ENCODE measurements around the gene LAPTM5.

LAPTM5 gene

DNA sequence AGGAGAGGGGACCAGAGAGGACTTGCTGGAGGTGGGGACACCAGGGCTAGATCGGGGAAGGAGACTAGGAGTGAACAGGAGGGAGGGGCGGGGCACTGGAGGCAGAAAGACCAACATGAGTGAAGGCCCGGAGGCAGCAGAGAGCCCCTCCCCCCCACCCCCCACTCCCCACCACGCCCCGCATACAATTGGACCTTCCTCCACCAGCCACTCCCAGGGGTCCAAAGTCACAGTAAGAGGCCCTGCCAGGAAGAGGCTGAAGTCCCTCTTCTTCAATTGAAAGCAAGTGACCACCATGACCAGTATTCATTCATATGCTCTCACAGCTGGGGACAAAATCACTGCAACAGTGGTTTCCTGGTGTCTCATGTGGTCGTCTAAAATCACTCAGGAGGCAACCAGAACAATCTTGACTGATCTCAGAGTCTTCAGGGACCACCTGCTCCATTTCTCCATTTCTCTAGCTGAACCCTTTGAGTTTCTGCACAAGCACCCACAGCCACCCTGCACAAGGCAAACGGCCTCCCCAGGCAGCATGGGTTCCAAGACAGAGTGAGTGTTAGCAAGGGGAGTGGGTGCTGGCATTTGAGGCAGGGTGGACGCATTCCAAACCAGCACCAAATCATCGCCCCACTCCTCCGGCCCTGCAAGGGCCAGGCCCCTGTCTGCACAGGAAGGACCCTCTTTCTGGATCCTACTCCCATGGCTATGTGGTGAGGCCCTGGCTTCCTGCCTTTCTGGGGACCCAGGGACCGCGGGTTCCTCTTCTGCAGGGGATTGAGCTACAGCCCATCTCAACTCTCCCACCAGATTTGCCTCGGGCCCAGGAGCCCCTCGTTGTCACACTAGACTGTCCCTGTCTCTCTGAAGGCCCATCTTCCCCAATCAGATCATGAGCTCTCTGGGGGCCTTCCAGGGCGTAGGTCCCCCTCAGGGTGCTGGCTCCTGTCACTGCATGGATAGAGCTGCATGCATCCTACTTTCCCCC, 17.0 kb downstream of the LAPTM5 start:
- DNase-seq = no peak

DNA sequence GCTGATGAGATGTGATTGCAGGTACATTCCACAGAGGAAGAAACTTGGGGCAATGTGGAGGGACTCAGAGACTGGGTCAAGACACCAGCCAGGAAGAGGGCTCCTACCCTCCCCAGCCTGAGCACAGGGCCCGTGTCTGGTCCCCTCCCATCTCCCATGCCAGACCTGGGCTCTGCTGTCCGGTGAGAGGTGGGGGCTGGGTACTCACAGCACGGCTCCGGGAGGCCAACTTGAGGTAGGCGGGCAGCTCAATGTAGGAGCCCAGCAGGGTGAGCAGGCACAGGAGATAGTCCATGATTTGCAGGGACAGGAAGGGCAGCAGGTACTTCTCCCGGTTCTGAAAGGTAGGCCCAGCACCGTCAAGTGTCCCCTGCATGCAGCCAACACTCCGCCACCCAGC, 18.0 kb downstream of the LAPTM5 start:
- no peak for DNase-seq

DNA sequence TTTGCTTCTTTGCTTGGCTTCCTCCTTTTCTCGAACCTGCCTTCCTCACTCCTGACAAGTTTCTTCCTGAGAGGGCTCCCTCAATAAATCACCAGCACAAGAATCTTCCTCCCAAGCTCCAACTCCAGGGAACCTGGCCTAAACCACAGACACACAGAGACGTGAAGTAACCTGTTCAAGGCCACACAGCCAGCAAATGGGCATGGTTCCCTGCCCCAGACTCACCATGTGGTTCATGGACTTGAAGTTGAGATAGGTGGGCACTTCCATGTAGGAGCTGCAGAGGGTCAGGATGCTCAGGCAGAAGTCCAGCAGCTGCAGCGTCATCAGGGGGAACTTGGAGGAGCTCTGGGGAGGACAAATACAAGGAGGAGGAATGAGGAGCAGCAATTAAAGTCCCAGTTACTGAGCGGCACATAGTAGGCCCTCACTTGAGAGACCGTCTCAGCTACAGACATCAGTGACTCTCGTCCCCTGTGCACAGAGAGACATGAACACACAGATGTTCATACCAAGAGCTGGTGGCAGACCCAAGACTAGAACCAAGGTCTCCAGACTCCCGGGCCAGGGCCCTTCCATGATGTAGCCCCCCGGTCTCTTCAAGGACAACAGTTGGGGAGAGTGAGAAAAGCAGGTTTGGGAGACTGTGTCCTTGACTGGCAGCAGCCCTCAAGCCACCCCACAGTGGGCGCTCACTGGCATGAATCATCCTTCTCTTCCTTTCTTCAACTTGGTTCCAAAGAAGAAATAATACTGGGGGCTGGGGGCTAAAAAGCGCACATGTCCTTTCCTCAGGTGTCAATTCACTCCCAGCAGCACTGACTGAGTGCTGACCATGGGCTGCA, 18.6 kb downstream of the LAPTM5 start:
- no peak for DNase-seq

DNA sequence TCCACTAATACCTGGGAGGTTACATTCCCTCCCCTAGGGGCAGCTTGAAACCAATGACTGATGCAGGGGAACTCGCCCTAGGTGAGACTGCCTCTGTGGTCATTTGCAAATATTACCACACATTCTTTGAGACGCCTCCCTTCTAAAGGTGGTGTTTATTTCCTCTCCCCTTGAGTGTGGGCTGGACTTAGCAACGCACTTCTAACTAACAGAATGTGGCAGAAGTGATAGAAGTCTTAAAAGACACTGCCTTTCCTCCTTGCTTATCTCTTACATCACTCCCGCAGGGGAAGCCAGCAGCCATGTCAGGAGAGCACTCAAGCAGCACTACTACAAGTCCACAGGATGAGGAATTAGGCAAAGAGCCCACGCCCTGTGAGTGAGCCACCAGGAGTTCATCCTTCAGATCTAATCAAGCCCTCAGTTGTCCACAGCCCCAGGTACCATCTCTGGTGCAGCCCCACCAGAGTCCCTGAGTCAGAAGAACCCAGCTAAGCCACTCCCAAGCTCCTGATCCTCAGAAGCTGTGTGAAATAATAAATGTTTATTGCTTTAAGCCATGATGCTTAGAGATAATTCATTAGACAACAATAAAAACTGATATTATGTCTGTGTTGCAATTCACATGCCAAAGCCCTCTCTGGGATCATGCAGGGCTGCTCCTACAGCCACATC, 19.4 kb downstream of the LAPTM5 start:
- no peak for DNase-seq

DNA sequence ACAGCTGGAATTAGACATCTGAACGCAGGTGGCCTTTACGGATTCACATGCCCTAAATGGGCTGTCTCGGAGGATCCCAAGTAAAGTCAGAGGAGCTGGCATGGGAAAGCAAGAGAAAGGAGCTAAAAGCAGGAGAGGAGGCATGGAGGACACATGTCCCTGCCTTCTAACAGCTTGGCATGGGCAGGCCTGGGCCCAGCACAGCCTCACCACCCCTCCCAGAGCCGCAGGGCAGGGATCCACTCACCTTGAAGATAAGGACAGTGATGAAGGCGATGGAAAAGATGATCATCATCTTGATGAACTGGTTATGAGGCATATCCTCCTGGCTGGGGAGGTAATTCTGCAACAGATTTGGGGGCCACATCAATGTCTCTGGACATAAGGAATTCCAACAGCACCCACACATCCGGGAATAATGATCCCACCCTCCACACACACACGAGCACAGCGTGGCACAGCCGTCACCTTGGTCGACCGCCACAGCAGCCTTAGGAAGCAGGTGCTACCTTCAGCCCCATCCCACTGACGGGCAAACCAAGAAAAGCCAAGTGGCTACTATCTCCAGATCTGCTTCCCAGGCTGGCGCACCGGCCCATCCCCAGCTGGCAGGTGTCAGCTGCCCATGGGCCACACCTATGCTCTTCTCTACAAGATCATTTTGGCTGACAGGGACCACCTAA, 20.1 kb downstream of the LAPTM5 start:
- DNase-seq = no peak

DNA sequence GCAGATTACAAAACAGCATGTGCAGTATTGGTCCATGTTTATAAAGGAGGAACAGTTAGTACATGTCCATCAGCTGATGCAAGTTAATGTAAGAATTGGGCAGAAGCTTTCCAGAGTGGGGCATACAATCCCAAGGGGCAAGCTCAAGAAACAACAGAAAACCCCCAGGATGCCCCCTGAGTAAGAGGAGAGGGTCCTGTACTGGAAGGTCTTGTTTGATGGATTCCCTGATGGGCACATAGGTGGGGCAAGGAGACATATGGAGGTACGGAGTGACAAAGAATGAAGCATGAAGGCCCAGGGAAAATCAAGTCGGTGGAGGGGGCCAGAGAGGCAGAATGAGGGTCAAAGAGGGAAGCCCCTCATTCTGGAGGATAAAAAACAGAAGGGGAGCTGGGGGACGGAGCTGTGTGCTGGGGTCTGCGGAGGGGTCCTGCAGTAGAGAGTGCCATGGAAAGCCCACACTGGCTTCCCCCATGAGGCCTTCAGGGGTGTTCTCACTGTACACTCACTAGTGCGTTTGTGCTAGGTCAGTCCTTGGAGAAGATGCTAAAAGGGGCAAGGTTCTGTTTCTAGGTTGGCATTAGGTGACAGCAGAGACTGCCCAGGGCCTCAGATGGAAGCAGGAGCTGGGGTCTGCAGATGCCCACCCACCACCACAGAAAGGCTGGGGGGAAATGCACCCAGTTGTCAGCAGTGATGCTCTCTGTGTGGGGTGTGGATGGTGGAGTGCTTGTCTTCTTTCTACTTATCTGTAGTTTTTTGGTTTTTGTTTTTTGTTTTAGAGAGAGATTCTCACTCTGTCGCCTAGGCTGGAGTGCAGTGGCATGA, 21.7 kb downstream of the LAPTM5 start:
- no peak for DNase-seq

DNA sequence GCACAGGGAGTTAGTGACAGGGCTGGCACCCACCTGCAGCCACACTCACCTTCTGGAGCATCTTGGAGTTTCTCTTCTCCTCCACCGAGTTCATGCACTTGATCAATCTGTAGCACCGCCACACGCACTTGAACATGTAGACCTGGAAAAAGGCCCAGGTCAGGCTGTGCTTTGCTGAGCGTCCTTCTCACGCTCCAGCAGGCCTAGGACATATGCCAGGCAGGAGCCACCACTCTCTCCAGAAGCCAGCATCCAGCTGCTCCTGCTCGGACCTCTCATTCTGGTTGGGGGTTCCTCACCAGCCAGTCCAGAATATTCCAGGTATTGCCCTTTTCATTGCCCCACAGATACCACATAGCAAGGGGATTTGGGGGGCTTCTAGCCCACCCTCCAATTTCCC, 22.4 kb downstream of the LAPTM5 start:
- DNase-seq = no peak

DNA sequence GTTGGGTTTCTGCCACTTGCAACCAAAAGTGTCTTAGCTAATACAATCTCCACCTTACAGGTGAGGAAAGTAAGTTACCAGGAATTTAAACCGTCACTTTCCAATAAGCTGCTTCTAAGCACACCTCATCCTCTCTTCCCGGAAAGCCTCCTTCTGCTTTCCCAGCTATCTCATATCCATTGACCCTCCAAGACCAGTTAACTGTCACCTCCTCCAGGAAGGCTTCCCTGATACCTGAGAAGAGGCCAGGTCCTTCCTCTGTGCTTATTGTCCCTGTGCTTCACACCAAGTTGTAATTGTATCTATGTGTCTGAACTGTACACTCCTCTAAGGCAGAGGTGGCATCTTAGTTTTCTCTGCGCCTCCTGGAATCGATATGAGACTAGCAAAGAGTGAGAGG, 23.0 kb downstream of the LAPTM5 start:
- no peak for DNase-seq

DNA sequence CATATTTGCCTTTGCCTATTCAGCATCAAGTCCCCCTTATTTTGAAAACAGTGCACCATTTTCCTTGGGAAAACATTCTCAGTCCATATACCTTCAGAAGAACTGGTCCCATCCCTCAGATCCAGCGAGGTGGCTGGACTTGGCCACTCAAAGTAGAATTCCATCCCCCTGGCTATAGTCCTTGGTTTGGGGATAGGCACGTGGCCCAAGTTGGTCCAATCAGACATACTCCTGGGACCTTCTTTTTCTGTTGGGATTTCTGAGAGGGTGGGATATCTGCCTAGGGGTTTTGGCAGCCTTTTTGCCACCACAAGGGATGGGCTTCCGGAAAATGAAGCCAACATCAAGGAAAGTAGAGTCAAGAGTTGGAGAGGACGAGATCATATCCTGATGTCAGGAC, 23.5 kb downstream of the LAPTM5 start:
- no peak for DNase-seq

DNA sequence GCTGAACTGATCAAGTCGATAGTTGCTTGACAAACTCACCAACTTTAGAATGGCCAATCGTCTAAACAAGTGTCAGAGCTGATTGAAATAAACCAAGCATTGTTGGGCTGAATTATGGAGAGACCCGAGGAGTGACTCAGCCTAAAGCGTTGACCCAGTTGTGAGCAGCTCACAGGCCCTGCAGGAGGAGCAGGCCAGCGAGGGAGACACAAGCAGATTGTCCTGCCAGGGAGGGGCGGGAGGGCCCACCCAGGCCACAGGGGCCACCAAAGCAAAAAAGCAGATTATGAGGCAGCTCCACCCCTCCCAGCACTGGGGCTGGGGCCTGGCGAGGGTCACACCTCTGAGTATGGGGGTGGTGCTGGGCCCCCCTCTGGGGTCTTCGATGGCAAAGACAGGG, 24.1 kb downstream of the LAPTM5 start:
- no peak for DNase-seq

DNA sequence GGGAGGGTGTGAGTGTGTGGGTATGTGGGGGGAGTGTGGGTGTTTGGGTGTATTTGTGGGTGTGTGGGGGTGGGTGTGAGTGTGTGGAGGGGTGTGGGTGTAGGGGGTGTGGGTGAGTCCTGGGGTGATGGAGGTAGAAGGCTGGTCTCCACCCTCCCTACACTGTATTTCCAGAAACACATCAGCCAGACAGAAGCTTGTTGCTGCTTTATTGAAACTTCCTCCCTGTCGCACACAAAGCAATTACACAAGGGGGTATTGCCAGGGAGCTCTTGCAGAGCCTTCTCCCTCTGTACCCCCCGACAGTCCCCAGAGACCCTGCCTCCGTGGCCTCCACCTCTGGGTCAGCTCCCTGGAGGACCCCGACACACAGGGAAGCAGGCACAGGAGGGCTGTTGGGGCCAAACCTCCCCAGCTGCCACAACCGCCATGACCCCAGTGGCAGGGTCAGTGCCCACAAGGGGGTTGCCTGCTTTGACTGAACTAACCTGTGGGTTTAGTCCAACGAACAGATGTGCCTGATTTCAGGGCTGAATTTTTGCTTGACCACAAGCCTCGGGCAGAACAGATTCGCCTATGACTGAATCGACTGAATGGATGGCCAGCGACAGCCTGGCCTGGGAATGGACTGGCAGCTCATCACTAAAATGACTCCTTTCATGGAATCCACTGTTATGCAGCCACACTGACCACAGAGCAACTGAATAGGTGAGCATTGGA, 25.1 kb downstream of the LAPTM5 start:
- peak; percentile 63 for DNase-seq

DNA sequence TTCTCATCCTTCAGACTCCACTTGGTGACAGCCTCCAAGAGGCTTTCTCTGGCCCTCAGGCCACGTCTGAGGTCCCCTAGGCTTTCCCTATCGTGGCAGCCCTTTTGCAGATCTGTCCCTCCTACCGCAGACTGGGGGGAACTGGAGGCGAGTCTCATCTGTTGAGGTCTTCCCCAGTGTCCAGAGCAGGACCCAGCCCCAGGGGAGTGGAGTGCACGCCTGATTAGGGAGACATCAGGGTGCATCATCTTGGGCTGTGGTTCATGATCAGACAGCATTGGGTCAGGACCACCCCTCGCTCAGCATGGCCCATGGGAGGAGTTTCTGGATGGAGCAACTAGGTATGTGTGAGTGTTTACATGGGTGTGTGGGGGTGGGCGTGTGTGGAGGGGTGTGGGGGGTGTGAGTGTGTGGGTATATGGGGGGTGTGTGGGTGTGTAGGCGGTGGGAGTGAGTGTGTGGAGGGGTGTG, 25.7 kb downstream of the LAPTM5 start:
- DNase-seq = no peak

DNA sequence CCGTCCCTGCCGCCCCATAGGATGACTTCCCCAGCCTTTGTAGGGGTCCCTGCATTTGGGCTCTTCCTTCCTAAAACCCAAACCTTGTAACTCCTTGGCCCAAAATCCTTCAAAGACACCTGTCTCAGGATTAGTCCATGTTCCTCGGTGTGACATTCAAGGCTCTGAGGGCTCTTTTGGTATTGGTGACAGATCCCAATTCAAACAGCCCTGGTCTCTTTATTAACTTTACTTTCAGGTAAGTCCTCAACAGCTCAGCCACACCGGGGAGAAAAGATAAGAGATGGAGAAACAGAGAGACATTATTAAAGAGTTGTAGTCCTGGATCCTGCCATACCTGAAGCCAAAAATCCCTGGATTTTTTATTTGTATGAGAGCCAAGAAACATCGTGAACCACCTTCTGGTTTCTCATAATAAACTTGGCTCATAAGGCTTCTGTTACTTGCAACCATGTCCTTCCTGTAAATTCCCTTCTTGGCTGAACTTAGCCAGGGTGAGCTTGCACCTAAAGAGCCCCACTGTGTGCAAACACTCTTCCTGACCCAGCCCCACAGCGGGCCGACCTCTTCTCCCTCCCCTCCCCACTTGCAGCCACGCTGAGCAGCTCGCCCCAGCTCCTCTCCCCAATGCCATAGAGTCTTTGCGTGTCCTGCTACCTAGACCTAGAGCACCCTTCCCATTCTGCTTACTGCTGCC, 26.3 kb downstream of the LAPTM5 start:
- no peak for DNase-seq

DNA sequence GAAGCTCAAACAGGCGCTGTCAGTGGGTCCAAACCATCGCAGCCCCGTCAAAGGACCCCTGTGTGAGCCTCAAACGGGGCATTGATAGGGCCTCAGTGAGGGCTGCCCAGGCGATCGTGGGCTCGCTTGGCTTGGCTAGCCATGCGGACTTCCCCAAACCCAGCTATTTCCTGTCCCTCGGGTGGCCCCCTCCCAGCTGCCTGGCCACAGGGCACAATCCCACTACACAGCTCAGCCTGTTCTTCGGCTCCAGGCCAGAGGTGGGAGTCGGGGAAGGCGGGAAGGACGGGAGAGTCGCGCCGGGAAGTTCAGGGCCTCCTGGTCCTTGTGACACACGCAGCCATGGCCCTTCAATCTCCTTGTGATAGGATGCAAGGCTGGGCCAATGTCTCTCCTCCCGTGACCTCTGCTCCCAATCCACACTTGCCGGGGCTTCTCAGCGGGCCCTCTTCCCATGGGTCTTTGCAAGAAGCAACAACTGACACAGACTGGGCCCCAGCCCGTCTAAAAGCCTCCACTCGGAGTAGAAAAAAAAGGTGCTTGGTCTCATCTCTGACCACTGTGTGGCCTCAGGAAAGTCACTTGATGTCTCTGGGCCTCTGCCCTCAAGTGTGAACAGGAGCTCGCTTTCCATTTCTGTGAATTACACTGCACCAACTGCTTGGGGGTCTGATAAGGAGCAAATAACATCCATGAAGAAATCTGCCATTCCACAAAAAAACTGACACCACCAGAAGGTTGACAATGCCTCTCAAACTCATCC, 27.0 kb downstream of the LAPTM5 start:
- DNase-seq = no peak

DNA sequence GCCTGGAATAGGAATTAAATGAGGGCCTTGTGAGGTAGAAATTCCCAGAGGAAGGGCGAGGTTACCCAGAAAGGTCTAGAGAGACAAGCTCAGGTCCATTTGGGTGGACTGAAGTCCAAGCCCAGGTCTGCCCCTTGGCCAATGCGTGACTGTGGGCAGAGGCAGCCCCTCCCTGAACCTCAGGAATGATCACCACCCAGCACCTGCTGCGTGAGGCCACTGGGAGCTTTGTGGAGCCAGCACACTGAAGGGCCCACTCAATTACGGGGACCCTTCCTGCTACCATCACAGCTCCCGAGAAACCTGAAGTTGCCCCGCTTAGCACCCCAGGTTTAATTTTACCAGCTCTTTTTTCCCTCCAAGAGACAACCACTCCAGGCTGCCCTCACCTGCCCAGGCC, 27.7 kb downstream of the LAPTM5 start:
- no peak for DNase-seq

DNA sequence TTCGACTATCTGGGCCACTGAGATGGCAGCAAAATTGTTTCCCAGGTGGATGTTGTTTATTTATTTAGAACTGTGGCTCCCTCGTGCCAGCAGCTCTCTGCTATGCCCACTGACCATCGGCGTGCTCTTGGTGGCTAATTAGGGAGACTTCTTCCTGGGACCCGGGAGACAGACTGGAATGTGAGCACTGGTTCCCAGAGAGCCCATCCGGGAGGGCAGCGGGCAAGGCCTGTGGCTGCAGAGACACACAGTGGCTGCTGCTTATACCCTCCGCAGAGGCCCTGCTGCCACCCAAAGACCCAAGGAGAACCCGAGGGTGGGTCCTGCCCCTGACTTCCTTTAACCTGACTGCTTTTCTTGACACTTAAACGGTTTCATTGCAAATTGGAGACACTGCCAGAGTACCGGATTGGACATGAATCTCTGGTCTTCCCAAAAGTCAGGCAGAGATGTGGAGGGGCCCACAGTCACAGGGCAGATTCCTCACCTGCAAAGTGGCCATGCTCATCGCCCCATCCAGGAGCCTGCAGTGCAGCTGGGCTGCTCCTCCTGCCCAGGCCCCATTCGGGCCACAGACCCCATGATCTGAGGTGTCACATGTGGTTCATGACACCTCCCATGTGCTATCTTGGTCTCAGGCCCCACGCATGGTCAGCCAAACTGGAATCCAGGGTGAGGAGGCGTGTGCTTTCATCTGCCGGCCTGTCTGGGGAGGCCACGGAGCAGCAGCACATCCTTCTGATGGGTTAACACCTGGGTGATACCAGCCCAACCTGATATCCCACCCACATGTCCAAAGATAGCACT, 28.5 kb downstream of the LAPTM5 start:
- DNase-seq = no peak

DNA sequence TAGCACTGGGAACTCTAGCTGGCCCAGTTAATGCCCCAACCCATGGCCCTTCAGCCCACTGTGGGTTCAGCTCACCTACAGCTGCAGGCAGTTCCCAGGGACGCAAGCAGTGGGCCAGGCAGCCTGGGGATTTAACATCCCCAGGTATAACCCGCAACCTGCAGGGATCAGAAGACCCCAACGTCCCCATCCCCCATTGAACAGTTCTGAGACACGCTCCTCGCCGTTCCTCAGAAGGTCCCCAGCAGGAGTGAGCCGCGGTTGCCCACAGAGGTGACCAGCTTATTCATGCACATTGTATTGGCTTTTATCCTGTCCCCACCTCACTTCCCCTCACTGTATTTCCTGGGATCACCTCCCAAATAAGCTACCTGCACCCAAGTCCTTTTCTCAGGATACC, 29.2 kb downstream of the LAPTM5 start:
- DNase-seq = no peak

DNA sequence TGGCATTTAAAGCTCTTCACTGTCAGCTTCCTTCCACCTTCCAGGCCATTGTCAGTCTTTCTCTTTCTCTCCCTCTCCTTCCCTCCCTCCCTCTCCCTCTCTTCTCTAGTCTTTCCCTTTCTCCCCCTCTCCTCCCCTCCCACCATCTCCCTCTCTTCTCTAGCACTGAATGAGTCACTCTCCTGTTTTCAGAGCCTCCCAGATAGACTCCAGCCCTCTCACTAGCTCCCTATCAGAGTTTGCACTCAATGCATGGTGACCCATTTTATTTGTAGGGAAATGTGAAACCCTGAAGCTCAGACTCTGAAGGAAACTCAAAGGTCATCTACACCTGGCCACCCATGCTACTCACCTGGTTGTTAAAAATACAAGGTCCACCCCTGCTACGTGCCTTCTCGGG, 29.8 kb downstream of the LAPTM5 start:
- peak; percentile 62 for DNase-seq
